Measurements from ENCODE around the gene PTPRB.

PTPRB gene

GRCh38 chr12:70627677-70628076, 9.6 kb downstream of the PTPRB start:
- TF ChIP-seq GATA3 (IDR thresholded peaks at IDR 0.05; ENCODE audit: low read depth, low read length): no peak
- no peak for TF ChIP-seq GATA2 (IDR thresholded peaks at IDR 0.05; ENCODE audit: low read depth, low read length)

GRCh38 chr12:70626180-70626579, 11.0 kb downstream of the PTPRB start:
- TF ChIP-seq GATA2 (IDR thresholded peaks at IDR 0.05; ENCODE audit: low read depth, low read length) (no peak), GATA3 (IDR thresholded peaks at IDR 0.05; ENCODE audit: low read depth, low read length) (no peak)

GRCh38 chr12:70619471-70620152, 17.6 kb downstream of the PTPRB start:
- TF ChIP-seq GATA2 (IDR thresholded peaks at IDR 0.05; ENCODE audit: low read depth, low read length) (no peak), GATA3 (IDR thresholded peaks at IDR 0.05; ENCODE audit: low read depth, low read length) (no peak)

- no peak for TF ChIP-seq GATA2 (IDR thresholded peaks at IDR 0.05; ENCODE audit: low read depth, low read length)
- no peak for TF ChIP-seq GATA3 (IDR thresholded peaks at IDR 0.05; ENCODE audit: low read depth, low read length)
These were observed 18.9 kb downstream of the PTPRB start for GRCh38 chr12:70618371-70618770.

GRCh38 chr12:70617450-70617849, 19.8 kb downstream of the PTPRB start:
- no peak for TF ChIP-seq GATA2 (IDR thresholded peaks at IDR 0.05; ENCODE audit: low read depth, low read length)
- TF ChIP-seq GATA3 (IDR thresholded peaks at IDR 0.05; ENCODE audit: low read depth, low read length): no peak

GRCh38 chr12:70615174-70615866, 21.9 kb downstream of the PTPRB start:
- TF ChIP-seq GATA2 (IDR thresholded peaks at IDR 0.05; ENCODE audit: low read depth, low read length) (no peak), GATA3 (IDR thresholded peaks at IDR 0.05; ENCODE audit: low read depth, low read length) (no peak)

- TF ChIP-seq GATA2 (IDR thresholded peaks at IDR 0.05; ENCODE audit: low read depth, low read length): no peak
- no peak for TF ChIP-seq GATA3 (IDR thresholded peaks at IDR 0.05; ENCODE audit: low read depth, low read length)
These were observed 27.3 kb downstream of the PTPRB start for GRCh38 chr12:70609739-70610491.

GRCh38 chr12:70609203-70609602, 28.0 kb downstream of the PTPRB start:
- TF ChIP-seq GATA3 (IDR thresholded peaks at IDR 0.05; ENCODE audit: low read depth, low read length): no peak
- TF ChIP-seq GATA2 (IDR thresholded peaks at IDR 0.05; ENCODE audit: low read depth, low read length): no peak

- TF ChIP-seq GATA2 (IDR thresholded peaks at IDR 0.05; ENCODE audit: low read depth, low read length): no peak
- TF ChIP-seq GATA3 (IDR thresholded peaks at IDR 0.05; ENCODE audit: low read depth, low read length): no peak
These were observed 29.0 kb downstream of the PTPRB start for GRCh38 chr12:70608184-70608583.

GRCh38 chr12:70607107-70607506, 30.1 kb downstream of the PTPRB start:
- TF ChIP-seq GATA2 (IDR thresholded peaks at IDR 0.05; ENCODE audit: low read depth, low read length) (no peak), GATA3 (IDR thresholded peaks at IDR 0.05; ENCODE audit: low read depth, low read length) (no peak)

- TF ChIP-seq GATA3 (IDR thresholded peaks at IDR 0.05; ENCODE audit: low read depth, low read length): no peak
- TF ChIP-seq GATA2 (IDR thresholded peaks at IDR 0.05; ENCODE audit: low read depth, low read length): no peak
These were observed 31.3 kb downstream of the PTPRB start for GRCh38 chr12:70605976-70606375.

- TF ChIP-seq GATA3 (IDR thresholded peaks at IDR 0.05; ENCODE audit: low read depth, low read length) (no peak), GATA2 (IDR thresholded peaks at IDR 0.05; ENCODE audit: low read depth, low read length) (no peak)
These were observed 32.6 kb downstream of the PTPRB start for GRCh38 chr12:70604662-70605061.

- TF ChIP-seq GATA2 (IDR thresholded peaks at IDR 0.05; ENCODE audit: low read depth, low read length): no peak
- TF ChIP-seq GATA3 (IDR thresholded peaks at IDR 0.05; ENCODE audit: low read depth, low read length): no peak
These were observed 34.2 kb downstream of the PTPRB start for GRCh38 chr12:70603044-70603443.

GRCh38 chr12:70598467-70599193, 38.6 kb downstream of the PTPRB start:
- TF ChIP-seq GATA3 (IDR thresholded peaks at IDR 0.05; ENCODE audit: low read depth, low read length) (no peak), GATA2 (IDR thresholded peaks at IDR 0.05; ENCODE audit: low read depth, low read length) (no peak)

Data from SH-SY5Y (cell line).